ENCODE results near the gene CNTNAP5.

CNTNAP5 gene

DNA sequence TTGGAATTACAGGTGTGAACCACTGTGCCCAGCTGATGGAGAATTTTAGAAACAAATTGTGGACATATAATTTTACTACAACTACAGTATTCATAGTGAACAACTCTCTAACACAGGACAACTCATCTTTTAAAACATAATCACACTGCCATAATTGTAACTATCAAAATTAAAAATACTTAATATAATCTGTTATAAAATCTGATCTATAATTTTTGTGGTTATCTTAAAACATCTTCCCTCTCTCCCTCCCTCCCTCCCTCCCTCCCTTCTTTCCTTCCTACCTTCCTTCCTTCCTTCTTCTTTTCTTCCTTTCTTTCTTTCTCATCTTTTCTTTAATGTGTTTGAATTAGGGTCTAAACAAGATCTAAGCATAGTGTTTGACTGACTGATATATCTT is 577.7 kb downstream of the CNTNAP5 start:
- Histone ChIP-seq H3K36me3 (ENCODE audit: insufficient read depth, low read depth, low read length) (no peaks in the 10 kb centered on the region), H3K27me3 (ENCODE audit: insufficient read depth, low read length) (no peaks in the 10 kb centered on the region), H3K4me3 (ENCODE audit: low read length) (no peak overlapping the region), H3K4me1 (ENCODE audit: insufficient read depth, low read length) (no peaks in the 10 kb centered on the region; the same call in 1 of the 2 replicates), H3K27ac (ENCODE audit: low read length) (no peak overlapping the region), H3K9ac (ENCODE audit: low read depth, low read length) (no peak overlapping the region), H3K9me3 (ENCODE audit: insufficient read depth, low read depth, low read length) (no peaks in the 10 kb centered on the region)

DNA sequence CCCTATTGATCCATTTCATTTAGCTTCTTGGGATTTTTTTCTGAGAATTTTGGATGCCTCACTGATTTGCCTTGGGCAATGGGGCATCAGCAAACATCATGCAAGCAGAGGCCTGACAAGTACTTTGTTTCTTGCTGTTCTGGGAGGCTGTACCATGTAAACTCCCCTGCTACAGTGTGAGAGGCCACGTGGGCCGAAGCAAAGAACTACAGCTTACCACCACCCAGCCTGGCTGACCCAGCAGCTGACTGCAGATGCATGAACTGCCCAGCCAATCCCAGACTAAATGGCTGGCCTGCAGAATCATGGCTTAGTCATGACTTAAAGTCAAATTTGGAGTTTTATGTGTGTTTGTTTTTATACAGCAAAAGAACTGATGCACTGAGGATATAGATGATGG is 579.9 kb downstream of the CNTNAP5 start:
- H3K4me1 ChIP-seq (ENCODE audit: insufficient read depth, low read length): peaks cover under 1% of the 10 kb centered on the region
- no peak overlapping the region for H3K27ac ChIP-seq (ENCODE audit: low read length)
- H3K9me3 ChIP-seq (ENCODE audit: insufficient read depth, low read depth, low read length): no peaks in the 10 kb centered on the region
- no peak overlapping the region for H3K4me3 ChIP-seq (ENCODE audit: low read length)
- H3K36me3 ChIP-seq (ENCODE audit: insufficient read depth, low read depth, low read length): no peaks in the 10 kb centered on the region
- H3K27me3 ChIP-seq (ENCODE audit: insufficient read depth, low read length): no peaks in the 10 kb centered on the region
- H3K9ac ChIP-seq (ENCODE audit: low read depth, low read length): no peak overlapping the region

- Histone ChIP-seq H3K36me3 (ENCODE audit: insufficient read depth, low read depth, low read length) (no peaks in the 10 kb centered on the region), H3K27ac (ENCODE audit: low read length) (no peak overlapping the region), H3K4me3 (ENCODE audit: low read length) (no peak overlapping the region), H3K27me3 (ENCODE audit: insufficient read depth, low read length) (no peaks in the 10 kb centered on the region), H3K9ac (ENCODE audit: low read depth, low read length) (no peak overlapping the region), H3K9me3 (ENCODE audit: insufficient read depth, low read depth, low read length) (no peaks in the 10 kb centered on the region), H3K4me1 (ENCODE audit: insufficient read depth, low read length) (peaks cover 22% of the 10 kb centered on the region; the same call in 1 of the 2 replicates)
Measured at GRCh38 chr2:124607679-124608078, 582.6 kb downstream of the CNTNAP5 start.

DNA sequence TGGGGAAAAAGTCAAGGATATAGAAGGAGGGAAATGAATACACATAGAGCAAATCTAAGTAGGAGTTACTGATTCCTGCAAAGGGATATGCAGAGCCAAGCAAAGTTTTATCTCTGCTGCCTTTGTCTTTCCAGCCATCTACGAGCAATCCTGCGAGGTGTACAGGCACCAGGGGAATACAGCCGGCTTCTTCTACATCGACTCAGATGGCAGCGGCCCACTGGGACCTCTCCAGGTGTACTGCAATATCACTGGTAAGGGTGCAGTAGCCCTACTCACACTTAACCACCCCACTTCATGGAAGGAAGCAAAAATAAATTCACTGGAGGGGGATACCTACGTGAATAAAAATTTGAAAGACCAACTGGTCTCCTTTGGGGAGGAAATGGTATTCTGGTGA is 584.6 kb downstream of the CNTNAP5 start:
- Histone ChIP-seq H3K9ac (ENCODE audit: low read depth, low read length) (no peak overlapping the region), H3K27ac (ENCODE audit: low read length) (no peak overlapping the region), H3K36me3 (ENCODE audit: insufficient read depth, low read depth, low read length) (no peaks in the 10 kb centered on the region), H3K4me3 (ENCODE audit: low read length) (no peak overlapping the region), H3K4me1 (ENCODE audit: insufficient read depth, low read length) (peaks cover 22% of the 10 kb centered on the region; the same call in 1 of the 2 replicates), H3K9me3 (ENCODE audit: insufficient read depth, low read depth, low read length) (no peaks in the 10 kb centered on the region), H3K27me3 (ENCODE audit: insufficient read depth, low read length) (no peaks in the 10 kb centered on the region)

DNA sequence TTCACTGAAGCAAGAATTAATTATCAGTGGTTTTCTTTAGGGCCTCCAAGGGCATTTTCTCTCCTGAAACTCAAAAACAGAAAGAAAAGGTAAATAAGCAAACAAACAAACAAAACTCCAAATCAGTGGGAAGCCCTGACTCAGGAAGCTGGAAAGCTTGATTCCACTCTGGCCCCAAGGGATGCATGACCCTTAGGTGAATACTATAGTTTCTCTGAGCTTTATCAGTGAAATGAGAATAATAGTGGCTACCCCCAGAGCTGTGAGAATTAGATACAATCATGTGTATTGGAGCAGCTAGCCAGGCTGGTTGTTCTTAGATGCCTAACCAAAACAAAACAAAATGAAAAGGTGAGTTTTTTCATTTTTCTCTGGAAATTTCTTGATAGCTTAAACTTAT is 585.1 kb downstream of the CNTNAP5 start:
- Histone ChIP-seq H3K4me1 (ENCODE audit: insufficient read depth, low read length) (peaks cover 22% of the 10 kb centered on the region; the same call in 1 of the 2 replicates), H3K27me3 (ENCODE audit: insufficient read depth, low read length) (no peaks in the 10 kb centered on the region), H3K27ac (ENCODE audit: low read length) (no peak overlapping the region), H3K9ac (ENCODE audit: low read depth, low read length) (no peak overlapping the region), H3K4me3 (ENCODE audit: low read length) (no peak overlapping the region), H3K36me3 (ENCODE audit: insufficient read depth, low read depth, low read length) (no peaks in the 10 kb centered on the region), H3K9me3 (ENCODE audit: insufficient read depth, low read depth, low read length) (no peaks in the 10 kb centered on the region)

DNA sequence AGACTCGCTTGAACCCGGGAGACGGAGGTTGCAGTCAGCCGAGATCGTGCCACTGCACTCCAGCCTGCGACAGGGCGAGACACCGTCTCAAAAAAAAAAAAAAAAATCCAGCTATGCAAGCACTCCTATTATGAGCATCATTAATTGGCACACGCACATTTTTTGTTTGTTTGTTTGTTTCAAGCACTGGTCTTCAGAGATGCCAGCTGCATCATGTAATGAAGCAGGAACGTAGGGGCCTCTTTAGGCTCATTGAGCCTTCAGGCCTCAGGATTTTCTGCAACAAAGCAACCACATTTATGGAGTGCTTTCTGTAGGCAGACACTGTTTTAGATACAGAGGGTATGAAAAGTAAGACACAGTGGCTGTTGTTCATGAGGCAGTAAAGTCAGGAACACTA is 585.8 kb downstream of the CNTNAP5 start:
- no peak overlapping the region for H3K27ac ChIP-seq (ENCODE audit: low read length)
- no peaks in the 10 kb centered on the region for H3K27me3 ChIP-seq (ENCODE audit: insufficient read depth, low read length)
- H3K9ac ChIP-seq (ENCODE audit: low read depth, low read length): no peak overlapping the region
- peaks cover 22% of the 10 kb centered on the region; the same call in 1 of the 2 replicates for H3K4me1 ChIP-seq (ENCODE audit: insufficient read depth, low read length)
- H3K9me3 ChIP-seq (ENCODE audit: insufficient read depth, low read depth, low read length): no peaks in the 10 kb centered on the region
- H3K36me3 ChIP-seq (ENCODE audit: insufficient read depth, low read depth, low read length): no peaks in the 10 kb centered on the region
- no peak overlapping the region for H3K4me3 ChIP-seq (ENCODE audit: low read length)

DNA sequence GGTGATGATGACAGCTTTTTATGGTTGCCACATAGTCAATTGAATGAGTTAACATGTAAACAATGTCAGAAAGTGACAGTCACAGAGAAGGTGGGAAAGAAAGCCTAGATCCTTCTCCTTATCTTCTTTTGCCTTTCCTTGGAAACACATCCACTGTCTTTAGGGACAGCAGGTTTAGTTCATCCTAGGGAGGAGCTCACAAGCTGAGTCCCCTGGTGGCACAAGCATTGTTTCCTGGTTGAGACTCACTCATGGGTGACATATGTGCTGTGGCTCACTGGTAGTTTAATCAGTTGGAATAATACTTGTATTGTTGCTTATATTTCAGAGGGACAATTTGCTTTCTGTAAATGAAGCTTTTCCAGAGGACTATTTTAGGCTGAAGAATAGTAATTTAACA is 598.5 kb downstream of the CNTNAP5 start:
- H3K36me3 ChIP-seq (ENCODE audit: insufficient read depth, low read depth, low read length): no peaks in the 10 kb centered on the region
- no peak overlapping the region for H3K4me3 ChIP-seq (ENCODE audit: low read length)
- no peak overlapping the region for H3K27ac ChIP-seq (ENCODE audit: low read length)
- H3K9me3 ChIP-seq (ENCODE audit: insufficient read depth, low read depth, low read length): no peaks in the 10 kb centered on the region
- no peak overlapping the region for H3K9ac ChIP-seq (ENCODE audit: low read depth, low read length)
- H3K4me1 ChIP-seq (ENCODE audit: insufficient read depth, low read length): no peaks in the 10 kb centered on the region
- no peaks in the 10 kb centered on the region for H3K27me3 ChIP-seq (ENCODE audit: insufficient read depth, low read length)

GRCh38 chr2:124625561-124625960 is 600.5 kb downstream of the CNTNAP5 start:
- H3K4me1 ChIP-seq (ENCODE audit: insufficient read depth, low read length): no peaks in the 10 kb centered on the region
- no peak overlapping the region for H3K4me3 ChIP-seq (ENCODE audit: low read length)

GRCh38 chr2:124626993-124627392 is 601.9 kb downstream of the CNTNAP5 start:
- 0 out of 2 replicates have a peak, but pooled peaks cover 3% of the 10 kb centered on the region for H3K9me3 ChIP-seq (ENCODE audit: insufficient read depth, low read depth, low read length)
- no peak overlapping the region for H3K27ac ChIP-seq (ENCODE audit: low read length)
- no peaks in the 10 kb centered on the region for H3K27me3 ChIP-seq (ENCODE audit: insufficient read depth, low read length)
- no peaks in the 10 kb centered on the region for H3K4me1 ChIP-seq (ENCODE audit: insufficient read depth, low read length)
- no peaks in the 10 kb centered on the region for H3K36me3 ChIP-seq (ENCODE audit: insufficient read depth, low read depth, low read length)
- H3K9ac ChIP-seq (ENCODE audit: low read depth, low read length): no peak overlapping the region
- H3K4me3 ChIP-seq (ENCODE audit: low read length): no peak overlapping the region

More at GRCh38 chr2:124625561-124625960, 600.5 kb downstream of the CNTNAP5 start:
- Histone ChIP-seq H3K9ac (ENCODE audit: low read depth, low read length) (no peak overlapping the region), H3K9me3 (ENCODE audit: insufficient read depth, low read depth, low read length) (no peaks in the 10 kb centered on the region), H3K27ac (ENCODE audit: low read length) (no peak overlapping the region), H3K36me3 (ENCODE audit: insufficient read depth, low read depth, low read length) (no peaks in the 10 kb centered on the region), H3K27me3 (ENCODE audit: insufficient read depth, low read length) (no peaks in the 10 kb centered on the region)

DNA sequence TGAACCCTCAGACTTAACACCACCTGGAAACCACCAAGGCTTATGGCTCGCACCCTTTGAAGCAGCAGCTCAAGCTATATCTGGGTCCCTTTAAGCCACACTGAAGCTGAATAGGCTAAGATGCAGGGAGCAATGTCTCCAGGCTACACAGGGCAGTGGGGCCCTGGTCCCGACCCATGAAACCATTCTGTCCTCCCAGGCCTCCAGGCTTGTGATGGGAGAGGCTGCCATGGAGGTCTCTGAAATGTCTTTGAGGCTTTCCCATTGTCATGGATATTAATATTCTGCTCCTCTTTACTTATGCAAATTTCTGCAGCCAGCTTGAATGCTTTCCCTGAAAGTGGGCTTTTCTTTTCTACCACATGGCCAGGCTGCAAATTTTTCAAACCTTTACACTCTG is 608.7 kb downstream of the CNTNAP5 start:
- Histone ChIP-seq H3K27me3 (ENCODE audit: insufficient read depth, low read length) (no peaks in the 10 kb centered on the region), H3K36me3 (ENCODE audit: insufficient read depth, low read depth, low read length) (peaks cover 6% of the 10 kb centered on the region; the same call in 1 of the 2 replicates), H3K9ac (ENCODE audit: low read depth, low read length) (no peak overlapping the region), H3K4me1 (ENCODE audit: insufficient read depth, low read length) (no peaks in the 10 kb centered on the region), H3K27ac (ENCODE audit: low read length) (no peak overlapping the region), H3K4me3 (ENCODE audit: low read length) (no peak overlapping the region), H3K9me3 (ENCODE audit: insufficient read depth, low read depth, low read length) (peaks cover 23% of the 10 kb centered on the region)

DNA sequence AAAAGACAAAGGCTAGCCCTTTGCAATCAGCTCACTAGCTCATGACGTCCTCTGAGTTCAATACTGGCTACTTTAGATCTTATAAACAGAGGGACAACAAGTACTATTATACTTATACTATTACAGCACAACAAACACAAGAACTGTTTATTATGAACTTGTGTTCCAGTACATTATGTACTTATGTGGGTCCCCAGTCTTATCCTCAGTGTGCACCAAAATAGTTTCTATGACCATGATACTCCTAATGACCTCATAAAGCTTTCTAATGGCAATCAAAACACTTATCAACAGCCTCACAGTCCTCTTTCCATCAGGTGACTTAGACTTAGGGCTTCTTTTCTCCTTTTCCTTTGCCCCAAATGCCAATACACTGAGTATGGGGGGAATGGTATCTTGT is 614.4 kb downstream of the CNTNAP5 start:
- Histone ChIP-seq H3K4me3 (ENCODE audit: low read length) (no peak overlapping the region), H3K9ac (ENCODE audit: low read depth, low read length) (no peak overlapping the region), H3K4me1 (ENCODE audit: insufficient read depth, low read length) (no peaks in the 10 kb centered on the region), H3K9me3 (ENCODE audit: insufficient read depth, low read depth, low read length) (peaks cover under 1% of the 10 kb centered on the region; the same call in 1 of the 2 replicates), H3K27me3 (ENCODE audit: insufficient read depth, low read length) (no peaks in the 10 kb centered on the region), H3K36me3 (ENCODE audit: insufficient read depth, low read depth, low read length) (no peaks in the 10 kb centered on the region), H3K27ac (ENCODE audit: low read length) (no peak overlapping the region)

- H3K27ac ChIP-seq (ENCODE audit: low read length): no peak overlapping the region
- H3K4me1 ChIP-seq (ENCODE audit: insufficient read depth, low read length): no peaks in the 10 kb centered on the region
- H3K9me3 ChIP-seq (ENCODE audit: insufficient read depth, low read depth, low read length): no peaks in the 10 kb centered on the region
- H3K9ac ChIP-seq (ENCODE audit: low read depth, low read length): no peak overlapping the region
- H3K4me3 ChIP-seq (ENCODE audit: low read length): no peak overlapping the region
- no peaks in the 10 kb centered on the region for H3K27me3 ChIP-seq (ENCODE audit: insufficient read depth, low read length)
- no peaks in the 10 kb centered on the region for H3K36me3 ChIP-seq (ENCODE audit: insufficient read depth, low read depth, low read length)
Measured at GRCh38 chr2:124640221-124640750, 615.2 kb downstream of the CNTNAP5 start.

All from iPS-20b (cell line).